Hematopoietic multipotent progenitor cell treated with erythropoietin and hydrocortisone succinate and interleukin-3 and kit ligand, for 4 days (in vitro differentiated cells): ENCODE measurements around the gene MPRIP.

ENCODE experiments used
- DNase-seq: peaks from one replicate; pipeline ENCODE4 v3.0.0-alpha.2; 2015

The MPRIP gene

GRCh38 chr17:17111401-17112393 is 69.4 kb downstream of the MPRIP start:
- no peak for DNase-seq

DNA sequence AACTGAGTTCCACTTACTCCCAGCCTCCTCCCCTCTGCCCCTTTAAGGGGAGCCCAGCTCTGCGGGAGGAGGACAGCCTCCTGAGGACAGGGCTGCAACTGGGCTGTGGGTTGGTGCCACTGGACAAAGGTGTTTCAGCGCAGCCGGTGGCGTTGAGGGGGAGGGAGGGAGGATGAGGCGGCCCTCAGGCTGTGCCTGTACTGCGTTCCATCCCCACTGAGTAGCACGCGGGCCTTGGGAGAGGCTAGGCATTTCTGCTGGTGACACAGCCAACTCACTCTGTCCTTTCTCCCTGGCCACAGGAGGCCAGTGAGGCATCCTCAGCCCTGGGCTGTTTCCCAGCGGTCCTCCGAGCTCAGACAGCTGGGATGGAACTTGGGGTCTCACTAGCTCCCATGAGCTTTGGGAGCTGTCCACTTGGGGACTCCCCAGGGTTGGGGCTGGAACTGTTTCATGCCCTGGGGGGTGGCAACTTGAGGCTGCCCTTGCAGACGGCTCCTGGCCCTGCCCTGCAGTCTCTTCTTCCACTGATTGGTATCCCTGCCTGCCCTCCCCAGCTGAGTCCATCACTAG is 70.5 kb downstream of the MPRIP start:
- DNase-seq: no peak

DNA sequence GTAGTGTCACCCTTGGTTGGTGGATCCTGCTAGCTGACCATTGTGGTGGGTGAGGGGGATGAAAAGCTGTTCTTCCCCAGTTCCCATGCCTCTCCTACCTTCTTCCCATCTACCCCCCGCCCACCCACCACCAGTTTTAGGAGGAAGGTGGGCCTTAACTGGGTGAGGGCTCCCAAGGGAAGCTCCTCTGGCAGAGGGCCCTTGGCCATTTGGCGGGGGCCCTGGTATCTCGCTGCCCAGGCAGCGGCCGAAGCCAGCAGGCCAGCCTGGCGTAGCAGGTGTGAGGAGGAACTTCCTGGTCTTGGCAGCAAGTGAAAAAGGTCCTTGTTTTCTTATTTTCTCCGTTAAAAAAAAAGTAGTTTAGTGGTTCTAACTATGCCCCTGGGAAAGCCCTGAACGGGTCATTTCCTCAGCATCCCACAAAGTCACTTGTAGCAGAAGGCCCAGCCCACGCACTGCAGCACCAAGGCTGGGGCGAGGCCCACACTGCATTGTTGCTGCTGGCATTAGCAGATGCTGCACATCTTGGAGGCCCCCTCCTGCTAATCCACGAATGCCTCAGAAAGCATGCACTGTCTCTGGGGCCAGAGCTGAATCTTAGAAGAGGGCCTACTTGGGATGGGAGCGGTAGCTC is 72.5 kb downstream of the MPRIP start:
- no peak for DNase-seq

DNA sequence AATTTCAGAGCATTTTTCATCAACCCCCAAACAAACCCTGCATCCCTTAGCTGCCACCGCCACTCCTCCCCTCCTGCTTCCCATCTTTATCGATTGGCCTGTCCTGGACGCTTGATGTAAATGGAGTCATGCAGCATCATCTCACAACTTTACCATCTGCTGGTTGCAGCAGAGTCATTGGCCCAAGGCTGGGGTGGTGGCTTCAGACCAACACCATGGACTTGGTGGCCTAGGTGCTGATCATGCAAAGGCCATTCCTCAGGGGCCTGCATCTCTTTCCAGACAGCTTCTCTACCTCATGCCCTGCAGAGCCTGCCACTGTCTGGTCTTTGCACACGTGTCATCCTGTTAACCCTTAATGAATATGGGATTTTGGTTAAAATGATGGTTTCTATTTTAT is 73.4 kb downstream of the MPRIP start:
- no peak for DNase-seq

DNA sequence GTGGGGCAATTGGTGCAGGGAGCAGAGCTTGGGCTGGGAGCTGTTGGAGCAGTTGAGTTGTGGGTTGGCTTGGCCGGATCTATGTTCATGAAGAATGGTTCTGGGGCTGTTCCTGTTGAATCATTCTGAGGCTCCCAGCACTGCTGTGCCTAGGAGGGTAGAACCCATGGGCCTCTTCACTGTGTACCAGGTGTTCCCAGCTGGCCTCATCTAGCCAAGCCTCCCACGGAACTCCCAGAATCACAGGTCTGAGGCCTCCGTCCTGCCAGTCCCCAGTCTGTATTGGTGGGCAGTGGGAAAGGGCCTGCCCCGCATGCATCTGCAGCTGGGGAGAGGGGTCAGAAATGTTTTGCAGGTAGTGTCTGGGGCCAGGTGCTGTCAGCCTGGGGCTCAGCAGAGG is 74.1 kb downstream of the MPRIP start:
- DNase-seq: no peak

DNA sequence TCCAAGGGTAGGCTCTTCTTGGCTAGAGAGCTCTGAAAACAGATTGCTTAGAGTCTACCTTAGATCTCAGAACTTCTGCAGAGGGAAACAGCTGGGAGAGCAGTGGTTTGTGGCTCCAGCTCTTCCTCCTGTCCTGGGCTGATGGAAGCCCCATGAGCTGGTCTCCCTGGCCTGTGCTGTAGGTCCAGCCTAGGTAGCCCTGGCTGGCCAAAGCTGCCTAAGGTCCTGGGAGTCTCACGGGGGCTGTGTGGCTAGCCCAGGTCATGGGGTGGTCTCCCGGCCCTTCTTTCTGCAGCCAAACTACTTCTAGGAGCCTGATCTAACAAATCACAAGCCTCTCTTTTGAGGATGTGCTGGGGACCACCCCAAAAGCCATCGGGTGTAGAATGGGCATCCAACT is 75.7 kb downstream of the MPRIP start:
- DNase-seq: no peak

GRCh38 chr17:17118399-17118798 is 76.1 kb downstream of the MPRIP start:
- DNase-seq: no peak

GRCh38 chr17:17119106-17119505 is 76.8 kb downstream of the MPRIP start:
- peak; percentile 26 for DNase-seq

- no peak for DNase-seq
Observed at GRCh38 chr17:17119533-17119932, 77.3 kb downstream of the MPRIP start.

GRCh38 chr17:17120294-17120693 is 78.0 kb downstream of the MPRIP start:
- no peak for DNase-seq

- no peak for DNase-seq
Observed at GRCh38 chr17:17120701-17121100, 78.4 kb downstream of the MPRIP start.

- no peak for DNase-seq
Observed at GRCh38 chr17:17121162-17121561, 78.9 kb downstream of the MPRIP start.

GRCh38 chr17:17122781-17123483 is 80.7 kb downstream of the MPRIP start:
- no peak for DNase-seq

DNA sequence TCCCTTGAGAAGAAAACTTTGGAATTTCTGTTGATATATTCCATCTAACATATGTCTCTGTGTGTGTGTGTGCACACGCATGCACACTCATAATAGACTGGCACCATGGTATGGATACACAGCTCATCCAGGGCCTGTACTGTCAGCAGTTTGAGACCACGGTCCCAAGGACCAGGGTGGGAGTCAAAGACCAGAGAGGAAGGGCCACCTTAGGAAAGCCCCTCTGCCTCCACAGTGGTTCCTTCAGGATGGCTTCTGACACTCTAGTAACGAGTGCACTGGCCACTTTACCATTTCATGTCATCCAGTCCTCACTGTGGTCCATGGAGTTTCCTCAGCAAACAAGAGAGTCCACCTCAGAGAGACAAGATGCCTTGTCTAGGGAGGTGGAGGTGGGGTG is 82.1 kb downstream of the MPRIP start:
- no peak for DNase-seq

GRCh38 chr17:17125136-17126084 is 83.2 kb downstream of the MPRIP start:
- no peak for DNase-seq

DNA sequence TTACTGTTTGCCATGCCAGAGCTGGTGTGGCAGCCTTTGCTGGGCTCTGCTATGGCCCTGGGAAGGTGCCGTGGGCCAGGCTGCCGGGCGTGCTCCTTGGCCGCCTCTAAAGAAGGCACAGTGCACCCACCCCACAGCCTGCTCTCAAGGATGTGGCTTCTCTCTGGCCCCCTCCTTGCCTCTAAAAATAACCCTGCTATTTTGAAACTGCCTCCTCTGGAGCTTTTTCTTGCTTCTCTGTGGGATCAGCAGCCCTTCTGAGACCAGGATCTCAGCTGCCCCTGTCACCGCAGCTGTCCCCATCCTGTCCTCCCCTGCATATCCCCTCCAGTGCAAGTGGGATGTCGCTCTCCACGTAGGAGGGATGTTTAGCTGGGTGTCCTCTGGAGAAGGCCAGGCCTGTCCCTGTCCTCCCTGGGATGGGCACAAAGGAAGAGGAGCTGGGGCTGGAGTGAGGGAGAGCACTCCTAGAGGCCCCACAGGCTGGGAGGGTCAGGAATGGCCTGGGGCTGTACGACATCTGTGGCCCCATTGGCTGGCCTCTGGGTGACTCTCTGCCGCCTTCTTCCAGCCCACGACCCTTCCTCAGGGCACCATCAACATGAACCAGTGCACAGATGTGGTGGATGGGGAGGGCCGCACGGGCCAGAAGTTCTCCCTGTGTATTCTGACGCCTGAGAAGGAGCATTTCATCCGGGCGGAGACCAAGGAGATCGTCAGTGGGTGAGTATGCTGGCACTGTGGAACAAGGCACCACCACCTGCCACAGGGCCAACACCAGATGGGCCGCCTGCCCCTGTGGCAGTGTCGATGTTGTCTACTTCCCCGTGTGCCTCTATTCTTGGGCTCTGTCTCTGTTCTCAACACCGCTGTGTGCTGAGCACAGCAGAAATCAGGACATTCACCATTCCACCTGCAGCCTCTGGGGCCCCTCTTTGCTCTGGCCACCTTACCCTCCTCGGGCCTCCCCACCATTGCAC is 84.2 kb downstream of the MPRIP start:
- DNase-seq: no peak

DNA sequence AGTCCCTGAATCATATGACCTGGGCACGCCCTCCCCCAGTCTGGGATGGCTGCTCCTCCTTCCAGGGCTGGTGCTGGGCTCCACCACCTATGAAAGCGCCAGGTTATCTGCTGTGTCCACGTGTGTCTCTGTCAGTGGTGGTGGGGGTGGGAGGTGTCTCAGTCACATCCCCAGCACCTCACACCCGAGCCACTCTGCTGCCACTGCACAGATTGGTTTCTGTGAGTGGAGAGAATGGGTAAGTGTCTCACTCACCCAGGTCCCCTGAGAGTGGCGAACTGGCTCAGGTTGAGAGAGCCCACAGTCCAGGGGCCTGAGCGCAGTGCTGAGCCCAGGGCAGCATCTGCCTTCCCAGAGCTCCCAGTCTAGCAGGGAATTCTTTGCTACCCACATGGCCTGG is 84.9 kb downstream of the MPRIP start:
- no peak for DNase-seq

DNA sequence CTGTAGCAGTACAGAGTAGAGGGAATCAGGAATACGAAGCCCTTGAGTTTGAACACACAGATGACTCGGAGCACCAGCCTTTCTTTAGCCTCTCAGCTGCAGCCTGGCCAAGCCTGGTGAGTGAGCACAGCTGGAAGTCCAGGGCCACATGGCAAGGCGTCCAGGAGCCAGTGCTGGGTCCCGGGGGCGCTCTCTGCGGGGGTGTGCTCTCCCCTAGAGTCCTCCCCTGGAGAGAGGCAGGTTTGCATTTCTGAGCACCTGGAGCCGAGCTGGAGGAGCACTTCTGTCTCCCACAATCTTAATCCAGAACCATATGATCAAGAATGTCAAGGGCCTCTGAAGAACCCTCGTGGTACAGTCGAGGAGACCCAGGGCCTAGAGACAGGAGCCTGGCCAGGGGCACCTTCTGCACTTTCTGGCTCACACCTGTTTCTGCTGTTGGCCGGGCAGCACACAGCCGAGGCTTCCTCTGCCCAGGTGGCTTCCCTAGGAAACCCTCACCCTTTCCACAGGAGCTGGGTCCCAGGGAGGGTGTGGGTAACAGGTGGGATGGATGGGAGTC is 85.6 kb downstream of the MPRIP start:
- no peak for DNase-seq

DNA sequence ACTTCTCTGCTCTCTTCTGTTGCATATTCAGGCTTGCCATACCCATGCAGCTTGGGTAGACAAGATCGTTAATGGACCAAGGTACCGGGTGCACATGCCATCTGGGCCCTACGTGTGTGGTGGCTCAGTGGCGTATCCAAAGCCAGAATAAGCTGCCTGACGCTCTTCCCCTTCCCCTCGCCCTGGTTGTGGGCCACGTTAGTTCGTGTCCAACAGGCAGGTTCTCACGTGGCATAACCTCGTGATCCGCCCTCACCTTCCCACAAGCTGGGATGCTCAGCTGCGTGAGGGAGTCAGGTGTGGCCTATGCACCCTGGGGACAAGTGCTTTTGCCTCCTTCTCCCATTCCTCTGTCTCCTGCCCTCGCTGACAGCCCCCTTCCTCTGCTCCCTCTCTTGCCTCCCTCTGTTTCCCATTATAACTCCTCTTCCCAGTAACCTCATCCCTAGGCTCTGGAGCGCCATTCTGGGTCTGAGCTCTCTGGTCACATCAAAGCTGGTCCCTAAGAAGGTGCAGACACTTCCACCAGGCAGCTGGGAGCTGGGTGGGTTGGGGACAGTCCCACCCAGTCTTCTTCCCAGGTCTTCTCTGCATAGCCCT is 86.3 kb downstream of the MPRIP start:
- no peak for DNase-seq

GRCh38 chr17:17129466-17129865 is 87.2 kb downstream of the MPRIP start:
- DNase-seq: no peak
